K562 (cell line): ENCODE data around the gene OR2B2. TPM values are rescaled to one million over a fixed set of nuclear protein-coding genes. Genes with fewer than 3 reads are reported as not detected.

ENCODE experiments used
- BCOR ChIP-seq: fragments of 450-650 bp; IDR thresholded peaks from 2 replicates; pipeline ENCODE4 v1.6.1; 2016
- BRF1 ChIP-seq: IDR thresholded peaks from 3 replicates; pipeline ENCODE4 v1.6.1; 2011; ENCODE audit warnings: borderline replicate concordance, mild to moderate bottlenecking; ENCODE audit not compliant: insufficient read length; ENCODE audit errors: extremely low read depth
- CHD1 ChIP-seq: fragments of 200-600 bp; sonication (generic); IDR thresholded peaks from one replicate; pipeline ENCODE4 v1.6.1; 2012; ENCODE audit warnings: mild to moderate bottlenecking, moderate library complexity, low read length, inconsistent platforms
- ELF2 ChIP-seq: fragments of 250-450 bp; sonication (Bioruptor Pico); IDR thresholded peaks from 2 replicates; pipeline ENCODE4 v1.5.0; 2021; ENCODE audit warnings: mild to moderate bottlenecking
- FOXJ2 ChIP-seq: fragments of 200-800 bp; sonication (Bioruptor generic); IDR thresholded peaks from 2 replicates; pipeline ENCODE4 v1.6.1; 2016; ENCODE audit warnings: missing genetic modification characterization, missing compliant biosample characterization
- GABPB2 ChIP-seq: fragments of 250-450 bp; sonication (Bioruptor Pico); conservative IDR thresholded peaks from 2 replicates; pipeline ENCODE4 v1.5.1; 2021; ENCODE audit warnings: mild to moderate bottlenecking
- HDAC3 ChIP-seq: fragments of 450-650 bp; IDR thresholded peaks from 2 replicates; pipeline ENCODE4 v1.6.1; 2018; ENCODE audit warnings: borderline replicate concordance, mild to moderate bottlenecking, moderate library complexity; ENCODE audit not compliant: partially characterized antibody
- JUNB ChIP-seq: fragments of 450-650 bp; formaldehyde crosslinking; conservative IDR thresholded peaks from 2 replicates; pipeline ENCODE4 v1.4.0; 2020; ENCODE audit warnings: mild to moderate bottlenecking
- MAFF ChIP-seq: IDR thresholded peaks from 2 replicates; pipeline ENCODE4 v1.6.1; 2012; ENCODE audit warnings: low read length, improper control_type of control experiment
- MAX ChIP-seq: sonication (generic); formaldehyde crosslinking; IDR thresholded peaks from 2 replicates; pipeline ENCODE4 v1.9.0; 2022; ENCODE audit warnings: mild to moderate bottlenecking, missing genetic modification reagents
- MITF ChIP-seq: IDR thresholded peaks from 2 replicates; pipeline ENCODE4 v1.6.1; 2014; ENCODE audit warnings: antibody characterized with exemption
- MLLT1 ChIP-seq, 2 experiments: fragments of 450-650 bp; IDR thresholded peaks; 2 replicates each; pipeline ENCODE4 v1.6.1; 2016
- MYNN ChIP-seq, 2 experiments: sonication (generic); formaldehyde crosslinking in 1 of 2; IDR thresholded peaks; 2 replicates each; pipeline versions ENCODE4 v1.5.0 to v1.6.1; 2016 to 2020; ENCODE audit warnings: antibody characterized with exemption in 1 of 2, missing genetic modification reagents in 1 of 2
- PHF20 ChIP-seq: fragments of 450-650 bp; IDR thresholded peaks from 2 replicates; pipeline ENCODE4 v1.6.1; 2018; ENCODE audit not compliant: partially characterized antibody
- PHF21A ChIP-seq: fragments of 450-650 bp; IDR thresholded peaks from 2 replicates; pipeline ENCODE4 v1.6.1; 2017; ENCODE audit warnings: low read depth, borderline replicate concordance
- POLR2A ChIP-seq: fragments of 450-650 bp; conservative IDR thresholded peaks from 2 replicates; pipeline ENCODE4 v1.6.1; 2016
- RAD51 ChIP-seq: fragments of 450-650 bp; IDR thresholded peaks from 2 replicates; pipeline ENCODE4 v1.7.1; 2016; ENCODE audit warnings: low read depth, mild to moderate bottlenecking, borderline replicate concordance
- RHOXF2B ChIP-seq: fragments of 250-450 bp; sonication (Bioruptor Pico); conservative IDR thresholded peaks from 2 replicates; pipeline ENCODE4 v1.5.1; 2021
- SRSF7 ChIP-seq: fragments of 200-400 bp; formaldehyde crosslinking; optimal IDR thresholded peaks from 2 replicates; pipeline ENCODE3; 2017; ENCODE audit warnings: mild to moderate bottlenecking, low read depth, low read length
- STAG1 ChIP-seq: sonication (generic); formaldehyde crosslinking; IDR thresholded peaks from 2 replicates; pipeline ENCODE4 v1.5.0; 2020; ENCODE audit warnings: missing genetic modification reagents, borderline replicate concordance
- STAT6 ChIP-seq: sonication (generic); formaldehyde crosslinking; IDR thresholded peaks from 2 replicates; pipeline ENCODE4 v1.8.1; 2023; ENCODE audit warnings: mild to moderate bottlenecking, missing genetic modification reagents
- TEAD2 ChIP-seq: fragments of 450-650 bp; IDR thresholded peaks from 2 replicates; pipeline ENCODE4 v1.6.1; 2016; ENCODE audit warnings: missing genetic modification characterization, control low read depth, missing compliant biosample characterization
- ZNF282 ChIP-seq: sonication (generic); formaldehyde crosslinking; IDR thresholded peaks from 2 replicates; pipeline ENCODE4 v1.8.1; 2023; ENCODE audit warnings: missing genetic modification reagents
- ZNF347 ChIP-seq: fragments of 450-650 bp; formaldehyde crosslinking; IDR thresholded peaks from 2 replicates; pipeline ENCODE4 v1.4.0; 2020; ENCODE audit warnings: low read depth, mild to moderate bottlenecking, moderate library complexity
- ZSCAN29 ChIP-seq: fragments of 450-650 bp; IDR thresholded peaks from 2 replicates; pipeline ENCODE4 v1.6.1; 2017
- polyA plus RNA-seq, 8 experiments: library from polyadenylated mRNA; depleted of rRNA in 4 of 8; stranded (reverse) in 5 of 8; unstranded in 3 of 8; fragments of >200 nt; fragmentation: Nextera tagmentation in 2 of 8; fragmentation: Illumina TruSeq in 1 of 8; extraction: Ambion mirVana in 2 of 8; extraction: Trizol in 1 of 8; gene quantifications; 2 replicates each; pipeline versions ENCODE4 v1.2.1 to v1.2.3, GENCODE V29; 2011 to 2014; ENCODE audit warnings: inconsistent platforms in 1 of 8, missing spikeins in 1 of 8
- total RNA-seq, 7 experiments: library from RNA; depleted of rRNA in 6 of 7; stranded (reverse); fragments of >200 nt in 6 of 7; fragmentation: Illumina TruSeq in 2 of 7; extraction: Trizol in 2 of 7; gene quantifications; 2 replicates each; pipeline versions ENCODE4 v1.2.1 to v1.2.3, GENCODE V29; 2011 to 2021; ENCODE audit warnings: low replicate concordance in 1 of 7

The OR2B2 gene
- total and polyA plus RNA-seq, 9 of the 15 experiments (the other 6 are each of a cell fraction or from before 2014, with no cell fraction given), result 0.24 TPM; not detected in 8

- TF ChIP-seq MITF (no peak), ZNF282 (CRISPR knock-in tag) (no peak), BRF1 (no peak), STAT6 (CRISPR knock-in tag) (peak; percentile 94; the same call in 1 of the 2 replicates), MLLT1 (IDR thresholded peaks at IDR 0.05) (peak; percentile 96 to 98), PHF21A (peak; percentile 7; the same call in 1 of the 2 replicates), STAG1 (no peak), GABPB2 (0 out of 2 replicates have a peak, but pooled peaks have one; percentile 86), BCOR (no peak), MAFF (no peak), SRSF7 (no peak), FOXJ2 (tag) (0 out of 2 replicates have a peak, but pooled peaks have one; percentile 57), ELF2 (CRISPR knock-in tag) (peak; percentile 74), TEAD2 (no peak), MYNN (IDR thresholded peaks at IDR 0.05) (no peak; the same call in 1 of the 2 replicates), MYNN (CRISPR knock-in tag; IDR thresholded peaks at IDR 0.05) (no peak), MAX (CRISPR knock-in tag) (peak; percentile 71), RAD51 (no peak), CHD1 (no peak), PHF20 (peak; percentile 1), RHOXF2B (no peak), ZSCAN29 (no peak), POLR2A (peak; percentile 100), JUNB (CRISPR knock-in tag) (no peak), HDAC3 (peak; percentile 77), ZNF347 (CRISPR knock-in tag) (no peak)
Observed at GRCh38 chr6:27893059-27893835, 18.9 kb downstream of the OR2B2 start (continued).
